GM12875 (cell line): ENCODE measurements around the gene SLC27A3.

Experiments used
- H3K4me3 ChIP-seq: one replicate; pipeline ENCODE4 v1.5.1; 2011; ENCODE audit warnings: low read depth, low read length, control low read depth
- CTCF ChIP-seq: IDR thresholded peaks from 2 replicates; pipeline ENCODE4 v1.5.1; 2011; ENCODE audit warnings: low read depth, mild to moderate bottlenecking, control low read depth, inconsistent platforms, low read length, moderate library complexity, borderline replicate concordance; ENCODE audit not compliant: insufficient read depth

The SLC27A3 gene

GRCh38 chr1:153801028-153801625, 25.9 kb downstream of the SLC27A3 start:
- no peak for TF ChIP-seq CTCF
- no peak overlapping the region for H3K4me3 ChIP-seq

- TF ChIP-seq CTCF: no peak
- H3K4me3 ChIP-seq: no peak overlapping the region
Observed at GRCh38 chr1:153801786-153802697, 26.8 kb downstream of the SLC27A3 start.

- TF ChIP-seq CTCF: no peak
- no peak overlapping the region for H3K4me3 ChIP-seq
Observed at GRCh38 chr1:153803470-153804056, 28.4 kb downstream of the SLC27A3 start.

- no peak for TF ChIP-seq CTCF
- H3K4me3 ChIP-seq: no peak overlapping the region
Observed at GRCh38 chr1:153804112-153804511, 28.9 kb downstream of the SLC27A3 start.

DNA sequence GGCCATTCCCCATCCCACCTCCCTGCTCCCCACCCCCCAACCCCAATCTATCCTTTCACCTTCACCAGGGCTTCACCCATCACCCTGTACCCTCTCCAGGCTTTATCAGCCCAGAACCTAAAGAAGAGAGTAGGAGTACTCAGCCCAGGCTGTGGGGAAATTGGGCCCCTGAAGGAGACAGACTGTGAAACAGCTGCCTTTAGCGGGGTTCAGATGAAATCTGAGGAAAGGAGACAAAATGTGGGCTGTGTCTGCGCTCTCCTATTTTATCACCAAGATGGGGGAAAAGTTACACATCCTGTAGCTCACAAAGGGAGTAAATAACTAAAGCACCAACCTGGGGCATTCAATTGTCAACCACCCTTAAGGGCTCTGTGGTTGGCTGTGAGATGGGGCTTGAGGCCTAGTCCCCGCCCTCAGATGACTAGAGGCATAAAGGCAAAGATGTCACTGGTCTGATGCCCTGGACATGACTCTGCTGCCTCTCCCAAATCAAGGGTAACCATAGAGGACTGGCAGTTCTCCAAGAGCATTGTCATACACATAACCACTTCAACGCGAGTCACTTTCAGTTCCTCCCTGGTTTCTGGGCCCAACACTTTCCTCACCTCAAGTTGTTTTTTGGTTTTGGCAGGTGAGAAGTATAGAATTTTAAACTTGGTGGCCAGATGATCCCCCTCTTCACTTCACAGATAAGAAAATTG, 30.0 kb downstream of the SLC27A3 start:
- TF ChIP-seq CTCF: no peak
- no peak overlapping the region for H3K4me3 ChIP-seq

DNA sequence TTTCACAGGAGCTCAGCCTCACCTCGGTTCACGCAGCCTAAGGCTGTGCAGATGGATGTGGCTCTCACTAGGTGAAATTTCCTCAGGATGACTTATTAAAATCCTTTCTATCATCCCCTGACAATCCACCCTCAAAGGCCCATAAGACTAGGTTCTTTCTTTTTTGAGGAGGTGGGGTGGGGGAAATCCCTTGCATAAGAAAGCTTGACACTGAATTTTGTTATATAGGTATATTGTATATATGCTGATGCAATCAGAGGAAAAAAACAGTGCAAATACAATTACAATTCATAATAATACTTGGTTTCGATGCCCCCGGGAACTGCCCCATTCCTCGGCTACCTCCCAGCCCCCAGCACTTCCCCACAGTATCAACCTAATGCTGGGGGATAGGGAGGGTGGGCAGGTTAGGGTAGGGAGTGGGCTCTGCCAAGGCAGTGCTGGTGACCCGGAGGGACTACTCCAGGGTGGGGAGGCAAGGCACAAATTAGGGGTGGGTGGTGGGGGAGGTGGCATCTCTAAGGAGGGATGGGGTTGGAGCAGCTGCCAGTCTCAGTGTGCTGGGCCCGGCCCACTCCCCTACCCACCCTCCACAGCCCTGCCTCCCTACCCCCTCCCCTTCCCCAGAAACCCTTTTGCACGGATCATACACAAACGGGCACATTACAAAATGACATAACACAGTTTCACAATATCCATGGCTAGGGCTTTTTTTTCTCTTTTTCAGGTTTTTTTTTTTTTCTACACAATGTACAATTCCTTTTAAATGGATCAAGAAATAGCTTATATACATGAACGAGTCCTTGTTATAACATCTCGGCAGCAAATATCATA, 30.9 kb downstream of the SLC27A3 start:
- no peak overlapping the region for H3K4me3 ChIP-seq
- TF ChIP-seq CTCF: no peak
